WTC11 (cell line): ENCODE measurements around the gene HHIPL1. TPM values are rescaled to one million over a fixed set of nuclear protein-coding genes. Genes with fewer than 3 reads are reported as not detected.

ENCODE experiments used
- ATAC-seq: fragments of 200-7000 bp; cut with Tn5 transposase; 2 replicates; pipeline ENCODE4 v1.10.0; 2021; ENCODE audit warnings: mild to moderate bottlenecking, moderate library complexity
- CTCF ChIA-PET: fragments of 300-600 bp; sonication (Branson Sonifier 250); formaldehyde crosslinking; loops from one replicate; lab custom pipeline; 2021; ENCODE audit warnings: antibody characterized with exemption; lab: Charles Lee
- POLR2A ChIA-PET: fragments of 350-600 bp; sonication (Branson Sonifier 250); formaldehyde crosslinking; loops from one replicate; lab custom pipeline; 2021; ENCODE audit warnings: antibody characterized with exemption; lab: Charles Lee
- DNase-seq: peaks from one replicate; pipeline ENCODE4 v3.0.0; 2021; ENCODE audit warnings: low spot score
- H3K27ac Mint-ChIP-seq: 2 replicates; pipeline ENCODE4 v1.8.0; 2021; ENCODE audit warnings: mixed read lengths
- H3K27me3 Mint-ChIP-seq: 2 replicates; pipeline ENCODE4 v1.8.0; 2021; ENCODE audit warnings: low read depth, mild to moderate bottlenecking, moderate library complexity, mixed read lengths
- H3K36me3 Mint-ChIP-seq: 2 replicates; pipeline ENCODE4 v1.8.0; 2021; ENCODE audit warnings: mixed read lengths
- H3K4me1 Mint-ChIP-seq: 2 replicates; pipeline ENCODE4 v1.8.0; 2022; ENCODE audit warnings: mixed read lengths
- H3K4me3 Mint-ChIP-seq: 2 replicates; pipeline ENCODE4 v1.8.0; 2021; ENCODE audit warnings: mild to moderate bottlenecking, moderate library complexity, mixed read lengths
- H3K9me3 Mint-ChIP-seq: 2 replicates; pipeline ENCODE4 v1.8.0; 2021; ENCODE audit warnings: mixed read lengths
- ATF1 ChIP-seq: sonication (generic); formaldehyde crosslinking; IDR thresholded peaks from 2 replicates; pipeline ENCODE4 v1.8.1; 2023; ENCODE audit warnings: mild to moderate bottlenecking, moderate library complexity, missing genetic modification reagents
- CREB1 ChIP-seq: sonication (generic); formaldehyde crosslinking; IDR thresholded peaks from 2 replicates; pipeline ENCODE4 v1.8.0; 2023; ENCODE audit warnings: mild to moderate bottlenecking, missing genetic modification reagents
- E2F5 ChIP-seq: sonication (generic); formaldehyde crosslinking; IDR thresholded peaks from 2 replicates; pipeline ENCODE4 v1.8.1; 2022; ENCODE audit warnings: mild to moderate bottlenecking, moderate library complexity, missing genetic modification reagents
- ELF4 ChIP-seq: sonication (generic); formaldehyde crosslinking; IDR thresholded peaks from 2 replicates; pipeline ENCODE4 v1.8.1; 2022; ENCODE audit warnings: low read depth, mild to moderate bottlenecking, moderate library complexity, missing genetic modification reagents
- FOXP4 ChIP-seq: sonication (generic); formaldehyde crosslinking; IDR thresholded peaks from 2 replicates; pipeline ENCODE4 v1.8.0; 2022; ENCODE audit warnings: mild to moderate bottlenecking, missing genetic modification reagents
- HMGA2 ChIP-seq: fragments of 250-450 bp; sonication (Bioruptor Pico); IDR thresholded peaks from 2 replicates; pipeline ENCODE4 v1.4.0; 2021; ENCODE audit warnings: mild to moderate bottlenecking, moderate library complexity
- HMGXB4 ChIP-seq: sonication (generic); formaldehyde crosslinking; IDR thresholded peaks from 2 replicates; pipeline ENCODE4 v1.8.1; 2023; ENCODE audit warnings: mild to moderate bottlenecking, moderate library complexity, missing genetic modification reagents
- IRF2 ChIP-seq: sonication (generic); formaldehyde crosslinking; IDR thresholded peaks from 2 replicates; pipeline ENCODE4 v1.8.0; 2022; ENCODE audit warnings: low read depth, missing genetic modification reagents, borderline replicate concordance
- MAX ChIP-seq: sonication (generic); formaldehyde crosslinking; IDR thresholded peaks from 2 replicates; pipeline ENCODE4 v1.8.0; 2022; ENCODE audit warnings: mild to moderate bottlenecking, missing genetic modification reagents
- NFATC4 ChIP-seq: fragments of 250-450 bp; sonication (Bioruptor Pico); IDR thresholded peaks from 2 replicates; pipeline ENCODE4 v1.9.0; 2021; ENCODE audit warnings: mild to moderate bottlenecking
- PRDM15 ChIP-seq: sonication (generic); formaldehyde crosslinking; IDR thresholded peaks from 2 replicates; pipeline ENCODE4 v1.8.0; 2022; ENCODE audit warnings: missing genetic modification reagents
- PRRX2 ChIP-seq: fragments of 250-450 bp; sonication (Bioruptor Pico); IDR thresholded peaks from 2 replicates; pipeline ENCODE4 v1.8.0; 2021; ENCODE audit warnings: mild to moderate bottlenecking
- RORB ChIP-seq: fragments of 250-450 bp; sonication (Bioruptor Pico); IDR thresholded peaks from 2 replicates; pipeline ENCODE4 v1.9.0; 2021; ENCODE audit warnings: mild to moderate bottlenecking
- ZNF281 ChIP-seq: sonication (generic); formaldehyde crosslinking; IDR thresholded peaks from 2 replicates; pipeline ENCODE4 v1.8.0; 2023; ENCODE audit warnings: mild to moderate bottlenecking, missing genetic modification reagents
- ZNF396 ChIP-seq: fragments of 250-450 bp; sonication (Bioruptor Pico); IDR thresholded peaks from 2 replicates; pipeline ENCODE4 v1.8.0; 2021; ENCODE audit warnings: mild to moderate bottlenecking, moderate library complexity, borderline replicate concordance
- total RNA-seq: library from RNA; stranded (reverse); gene quantifications from 3 replicates; pipeline ENCODE4 v1.2.3, GENCODE V29; 2021
- TF ChIP-seq, protein P1 (sequence below): sonication (generic); formaldehyde crosslinking; IDR thresholded peaks from 2 replicates; pipeline ENCODE4 v1.8.1; 2023; ENCODE audit warnings: mild to moderate bottlenecking, missing genetic modification reagents, moderate library complexity
- TF ChIP-seq, protein P2 (sequence below): fragments of 250-450 bp; sonication (Bioruptor Pico); IDR thresholded peaks from 2 replicates; pipeline ENCODE4 v1.8.0; 2021; ENCODE audit warnings: mild to moderate bottlenecking
- TF ChIP-seq, protein P3 (sequence below): sonication (generic); formaldehyde crosslinking; conservative IDR thresholded peaks from 2 replicates; pipeline ENCODE4 v1.8.1; 2022; ENCODE audit warnings: mild to moderate bottlenecking, missing genetic modification reagents

HHIPL1 gene
- total RNA-seq, 1 experiment from 2014 or later: 1.5 TPM

GRCh38 chr14:99722741-99723140 lies 77.8 kb downstream of the HHIPL1 start:
- Mint-ChIP-seq H3K27ac (no peak overlapping the region), H3K27me3 (no peaks in the 10 kb centered on the region), H3K4me1 (0 out of 2 replicates have a peak, but pooled peaks cover 7% of the 10 kb centered on the region), H3K36me3 (no peaks in the 10 kb centered on the region), H3K9me3 (no peaks in the 10 kb centered on the region), H3K4me3 (no peak overlapping the region)
- ChIA-PET POLR2A (no interaction called here), CTCF (interaction anchor here (1.2 kb wide), 1 partner anchor 35 kb away, joined by 3 read pairs; no protein-coding TSS in a partner anchor)
- TF ChIP-seq, protein P1, sequence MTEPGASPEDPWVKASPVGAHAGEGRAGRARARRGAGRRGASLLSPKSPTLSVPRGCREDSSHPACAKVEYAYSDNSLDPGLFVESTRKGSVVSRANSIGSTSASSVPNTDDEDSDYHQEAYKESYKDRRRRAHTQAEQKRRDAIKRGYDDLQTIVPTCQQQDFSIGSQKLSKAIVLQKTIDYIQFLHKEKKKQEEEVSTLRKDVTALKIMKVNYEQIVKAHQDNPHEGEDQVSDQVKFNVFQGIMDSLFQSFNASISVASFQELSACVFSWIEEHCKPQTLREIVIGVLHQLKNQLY (CRISPR knock-in tag): no peak
- TF ChIP-seq ZNF396 (CRISPR knock-in tag) (no peak), E2F5 (no peak), PRDM15 (CRISPR knock-in tag) (no peak), HMGA2 (CRISPR knock-in tag) (no peak), NFATC4 (CRISPR knock-in tag) (no peak), CREB1 (CRISPR knock-in tag) (no peak), HMGXB4 (CRISPR knock-in tag) (no peak), PRRX2 (CRISPR knock-in tag) (no peak)
- TF ChIP-seq, protein P2, sequence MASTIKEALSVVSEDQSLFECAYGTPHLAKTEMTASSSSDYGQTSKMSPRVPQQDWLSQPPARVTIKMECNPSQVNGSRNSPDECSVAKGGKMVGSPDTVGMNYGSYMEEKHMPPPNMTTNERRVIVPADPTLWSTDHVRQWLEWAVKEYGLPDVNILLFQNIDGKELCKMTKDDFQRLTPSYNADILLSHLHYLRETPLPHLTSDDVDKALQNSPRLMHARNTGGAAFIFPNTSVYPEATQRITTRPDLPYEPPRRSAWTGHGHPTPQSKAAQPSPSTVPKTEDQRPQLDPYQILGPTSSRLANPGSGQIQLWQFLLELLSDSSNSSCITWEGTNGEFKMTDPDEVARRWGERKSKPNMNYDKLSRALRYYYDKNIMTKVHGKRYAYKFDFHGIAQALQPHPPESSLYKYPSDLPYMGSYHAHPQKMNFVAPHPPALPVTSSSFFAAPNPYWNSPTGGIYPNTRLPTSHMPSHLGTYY (CRISPR knock-in tag): no peak
- TF ChIP-seq, protein P3, sequence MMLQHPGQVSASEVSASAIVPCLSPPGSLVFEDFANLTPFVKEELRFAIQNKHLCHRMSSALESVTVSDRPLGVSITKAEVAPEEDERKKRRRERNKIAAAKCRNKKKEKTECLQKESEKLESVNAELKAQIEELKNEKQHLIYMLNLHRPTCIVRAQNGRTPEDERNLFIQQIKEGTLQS (CRISPR knock-in tag): no peak
- DNase-seq (no peak), ATAC-seq (no peak)

- no peak for DNase-seq
- Mint-ChIP-seq H3K4me1 (0 out of 2 replicates have a peak, but pooled peaks cover 2% of the 10 kb centered on the region), H3K4me3 (no peak overlapping the region), H3K27me3 (no peaks in the 10 kb centered on the region), H3K36me3 (no peaks in the 10 kb centered on the region), H3K27ac (no peak overlapping the region), H3K9me3 (no peaks in the 10 kb centered on the region)
- ATAC-seq: no peak
- CTCF ChIA-PET: interaction anchor here (1.2 to 1.3 kb wide), 2 partner anchors 36 to 40 kb away, joined by 3 read pairs; partner anchors contain the start of gene CYP46A1
- POLR2A ChIA-PET: no interaction called here
- no peak for TF ChIP-seq MAX (CRISPR knock-in tag)
- no peak for TF ChIP-seq ZNF281
- no peak for TF ChIP-seq FOXP4 (CRISPR knock-in tag)
- no peak for TF ChIP-seq NFATC4 (CRISPR knock-in tag)
- no peak for TF ChIP-seq RORB (CRISPR knock-in tag)
- TF ChIP-seq IRF2: no peak
- no peak for TF ChIP-seq ELF4
- no peak for TF ChIP-seq ATF1 (CRISPR knock-in tag)
Observed at GRCh38 chr14:99724196-99724891, 79.4 kb downstream of the HHIPL1 start.
